GM21619 (cell line): ENCODE results near the gene DGCR6.
"Not testable (repeated sequence)": the region's sequence is repeated elsewhere in the genome, so short reads cannot be mapped to it uniquely, and the experiment has no call there.

Experiments
- ATAC-seq: cut with Tn5 transposase; IDR thresholded peaks from one replicate; pipeline ENCODE4 v1.9.1; 2021; ENCODE audit not compliant: unreplicated experiment

The DGCR6 gene

DNA sequence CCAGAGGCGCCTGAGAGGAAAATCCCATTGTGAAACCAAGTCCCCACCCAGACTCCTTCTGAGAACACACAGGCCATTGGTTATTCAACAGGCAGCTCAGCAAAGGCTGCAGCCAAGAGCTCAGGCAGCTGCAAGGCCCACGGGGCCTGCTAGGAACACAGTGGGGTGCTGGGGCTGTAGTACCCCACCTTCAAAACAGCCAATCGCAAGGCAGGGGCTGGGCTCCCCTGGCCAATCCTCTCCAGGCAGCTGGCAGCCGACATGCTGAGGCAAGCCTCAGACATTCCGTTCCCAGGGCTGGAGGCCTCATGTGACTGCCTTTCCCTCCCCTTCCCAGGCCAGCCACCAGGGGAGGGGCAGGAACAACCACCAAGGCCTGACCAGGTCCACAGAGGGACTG is 23.3 kb downstream of the DGCR6 start:
- ATAC-seq: no peak

DNA sequence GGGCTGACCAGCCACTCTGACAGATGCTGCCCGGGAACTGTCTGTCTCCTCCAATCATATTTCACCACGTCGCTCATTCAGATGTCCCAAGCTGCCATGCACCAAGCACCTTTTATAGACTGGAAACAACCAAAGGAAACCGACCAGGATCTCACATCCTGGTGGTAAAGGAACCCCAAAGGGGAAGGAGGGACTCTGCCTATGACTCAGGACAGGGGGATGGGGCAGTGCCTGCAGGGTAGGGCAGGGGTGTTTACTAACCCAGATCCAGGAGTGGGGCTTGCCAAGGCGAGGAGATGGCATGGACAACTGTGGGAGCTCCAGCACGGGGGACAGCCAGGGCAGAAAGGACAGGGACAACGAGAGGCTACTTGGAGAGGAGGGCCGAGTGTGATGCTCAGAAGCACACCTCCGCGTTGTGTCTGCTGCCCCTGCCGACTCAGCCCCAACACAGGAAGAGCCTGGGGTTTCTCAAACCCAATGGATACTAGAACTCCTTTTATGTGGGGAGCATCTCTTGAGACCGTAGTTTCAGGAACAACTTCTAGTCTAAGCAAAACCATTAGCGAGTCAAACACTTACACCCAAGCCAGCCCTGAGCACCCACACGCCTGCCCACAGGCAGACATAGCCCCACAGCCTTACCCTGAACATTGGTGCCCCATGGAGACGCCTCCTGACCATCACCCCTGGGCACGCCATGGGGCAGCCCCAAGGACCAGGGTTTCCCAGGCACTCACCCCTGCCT is 26.0 kb downstream of the DGCR6 start:
- ATAC-seq: no peak

DNA sequence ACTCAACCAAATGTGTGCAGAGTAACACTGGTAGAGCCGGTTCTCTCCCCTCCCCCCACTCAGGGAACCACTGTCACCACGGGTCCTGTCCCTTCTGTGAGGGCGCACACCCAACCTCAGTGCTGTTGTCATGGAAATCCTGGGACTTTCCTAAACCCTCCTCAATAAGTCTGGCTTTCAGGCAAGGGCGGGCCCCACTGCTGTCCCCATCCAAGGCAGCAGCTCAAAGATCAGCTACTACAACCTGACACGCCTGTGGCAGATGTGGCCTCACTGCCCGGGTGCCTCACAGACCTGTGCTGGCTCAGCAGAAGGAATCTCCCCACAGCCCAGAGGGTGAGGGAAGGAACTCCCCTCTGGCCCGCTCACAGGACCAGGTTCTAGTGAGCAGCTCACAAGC is 27.8 kb downstream of the DGCR6 start:
- no peak for ATAC-seq

DNA sequence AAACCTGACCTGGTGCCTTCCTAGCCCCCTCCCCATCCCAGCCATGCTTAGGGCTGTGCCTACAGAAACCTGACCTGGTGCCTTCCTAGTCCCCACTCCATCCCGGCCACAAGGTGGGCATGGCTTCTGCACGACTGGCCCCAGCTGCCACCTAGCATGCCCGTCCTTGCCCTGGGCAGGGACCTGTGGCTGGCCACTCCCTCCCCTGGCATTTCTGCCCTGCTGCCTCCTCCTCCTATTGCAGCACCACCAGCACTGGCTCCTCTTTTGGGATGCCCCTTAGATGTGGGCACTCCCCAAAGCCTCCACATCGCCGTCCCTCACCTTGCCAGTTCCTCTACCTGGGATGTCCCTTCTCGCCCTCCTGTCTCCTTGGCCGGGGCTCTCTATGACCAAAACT is 28.6 kb downstream of the DGCR6 start:
- ATAC-seq: not testable (repeated sequence)

DNA sequence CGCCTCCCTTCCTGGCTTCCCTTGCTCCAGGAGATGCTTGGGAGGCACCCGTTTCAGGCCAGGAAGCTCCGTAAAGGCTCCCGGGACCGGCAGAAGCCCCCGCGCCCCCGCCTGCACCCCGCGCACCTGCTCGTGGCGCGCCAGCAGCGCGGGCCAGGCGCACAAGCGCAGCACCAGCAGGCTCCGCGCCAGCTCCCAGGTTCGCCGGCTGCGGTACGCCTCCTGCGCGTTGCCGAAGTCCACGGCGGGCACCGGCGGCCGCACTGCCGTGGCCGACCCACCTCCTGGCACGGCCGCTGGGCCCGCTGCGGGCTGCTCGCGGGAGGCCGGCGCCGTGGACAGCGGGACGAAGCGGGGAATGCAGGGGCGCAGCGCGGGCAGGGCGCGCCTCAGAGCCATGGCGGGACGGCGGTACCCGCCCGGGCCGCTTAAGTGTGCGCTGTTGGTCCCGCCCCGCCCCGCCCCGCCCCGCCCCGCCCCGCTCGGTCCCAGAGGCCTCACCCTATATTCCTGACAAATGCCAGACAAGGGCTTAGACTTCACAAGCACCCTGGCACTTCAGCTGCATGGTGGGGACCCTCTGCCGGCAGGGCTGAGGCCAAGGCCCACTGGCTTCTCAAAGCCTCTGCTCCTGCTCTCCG is 29.9 kb downstream of the DGCR6 start, which contains the start of gene PRODH:
PRODH (minus strand) TSS at position 405 of the 641 bp plus-strand sequence; CDS start at position 399, 6 bp downstream.
- ATAC-seq: no peak

DNA sequence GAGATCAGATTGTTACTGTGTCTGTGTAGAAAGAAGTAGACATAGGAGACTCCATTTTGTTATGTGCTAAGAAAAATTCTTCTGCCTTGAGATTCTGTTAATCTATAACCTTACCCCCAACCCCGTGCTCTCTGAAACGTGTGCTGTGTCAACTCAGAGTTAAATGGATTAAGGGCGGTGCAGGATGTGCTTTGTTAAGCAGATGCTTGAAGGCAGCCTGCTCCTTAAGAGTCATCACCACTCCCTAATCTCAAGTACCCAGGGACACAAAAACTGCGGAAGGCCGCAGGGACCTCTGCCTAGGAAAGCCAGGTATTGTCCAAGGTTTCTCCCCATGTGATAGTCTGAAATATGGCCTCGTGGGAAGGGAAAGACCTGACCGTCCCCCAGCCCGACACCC is 32.6 kb downstream of the DGCR6 start:
- ATAC-seq: not testable (repeated sequence)

DNA sequence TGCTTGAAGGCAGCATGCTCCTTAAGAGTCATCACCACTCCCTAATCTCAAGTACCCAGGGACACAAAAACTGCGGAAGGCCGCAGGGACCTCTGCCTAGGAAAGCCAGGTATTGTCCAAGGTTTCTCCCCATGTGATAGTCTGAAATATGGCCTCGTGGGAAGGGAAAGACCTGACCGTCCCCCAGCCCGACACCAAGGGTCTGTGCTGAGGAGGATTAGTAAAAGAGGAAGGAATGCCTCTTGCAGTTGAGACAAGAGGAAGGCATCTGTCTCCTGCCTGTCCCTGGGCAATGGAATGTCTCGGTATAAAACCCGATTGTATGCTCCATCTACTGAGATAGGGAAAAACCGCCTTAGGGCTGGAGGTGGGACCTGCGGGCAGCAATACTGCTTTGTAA is 41.0 kb downstream of the DGCR6 start:
- ATAC-seq: not testable (repeated sequence)

DNA sequence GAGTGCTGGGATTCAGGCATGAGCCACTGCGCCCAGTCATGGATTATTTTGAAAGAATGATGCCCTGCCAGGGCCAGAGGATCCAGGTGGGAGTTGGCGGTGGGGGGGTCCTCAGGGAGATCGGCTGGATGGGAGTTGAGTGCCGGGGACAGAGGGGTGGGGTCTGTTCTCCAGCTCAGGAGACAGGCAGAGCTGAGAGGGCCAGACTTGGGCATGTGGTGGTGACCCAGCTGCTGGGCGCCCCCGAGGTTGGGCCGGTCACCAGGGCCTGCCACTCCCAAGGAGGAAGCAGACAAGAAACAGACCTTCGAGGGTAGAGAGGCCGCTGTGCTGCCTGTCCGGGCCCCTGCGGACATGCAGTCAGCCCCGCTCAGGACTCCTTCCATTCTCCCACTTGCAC is 41.8 kb downstream of the DGCR6 start:
- no peak for ATAC-seq

DNA sequence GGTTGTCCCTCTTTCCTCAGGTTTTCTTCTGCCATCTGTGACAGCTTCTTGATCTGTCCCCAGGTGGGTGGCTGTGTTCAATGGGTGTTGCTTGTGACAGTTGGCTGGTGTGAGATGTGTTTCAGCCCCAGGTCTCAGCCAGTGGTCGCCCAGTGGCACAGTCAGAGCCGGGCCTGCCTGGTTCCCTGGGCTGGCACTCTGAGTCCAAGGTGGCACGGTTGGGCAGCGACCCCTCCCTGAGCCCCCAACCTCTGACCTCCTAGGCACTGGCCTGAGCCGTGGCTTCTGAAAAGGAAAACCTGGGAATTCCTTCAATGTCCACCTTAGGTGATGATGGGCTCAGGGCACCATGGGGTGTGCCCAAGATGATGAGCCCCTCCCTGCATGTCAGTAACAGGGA is 44.0 kb downstream of the DGCR6 start:
- no peak for ATAC-seq

DNA sequence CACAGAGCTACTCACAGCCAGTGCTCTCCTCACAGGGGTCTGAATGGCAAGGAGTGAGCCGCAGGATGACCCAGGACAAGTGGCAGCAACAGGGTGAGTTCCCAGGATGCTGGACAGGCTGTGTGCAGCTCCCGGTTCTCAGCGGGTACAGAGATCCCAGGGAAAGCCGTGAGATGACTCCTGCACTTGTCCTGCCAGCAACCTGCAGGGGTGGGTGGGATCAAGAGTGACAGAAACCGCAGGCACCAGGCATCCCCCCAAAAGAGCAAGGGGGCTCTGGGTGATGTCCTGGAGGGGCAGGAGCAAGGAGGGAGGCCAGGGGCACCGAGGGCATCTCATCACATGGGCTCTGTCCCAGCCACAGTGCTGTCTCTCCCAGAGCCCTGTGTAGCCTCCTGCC is 45.9 kb downstream of the DGCR6 start:
- ATAC-seq: no peak

DNA sequence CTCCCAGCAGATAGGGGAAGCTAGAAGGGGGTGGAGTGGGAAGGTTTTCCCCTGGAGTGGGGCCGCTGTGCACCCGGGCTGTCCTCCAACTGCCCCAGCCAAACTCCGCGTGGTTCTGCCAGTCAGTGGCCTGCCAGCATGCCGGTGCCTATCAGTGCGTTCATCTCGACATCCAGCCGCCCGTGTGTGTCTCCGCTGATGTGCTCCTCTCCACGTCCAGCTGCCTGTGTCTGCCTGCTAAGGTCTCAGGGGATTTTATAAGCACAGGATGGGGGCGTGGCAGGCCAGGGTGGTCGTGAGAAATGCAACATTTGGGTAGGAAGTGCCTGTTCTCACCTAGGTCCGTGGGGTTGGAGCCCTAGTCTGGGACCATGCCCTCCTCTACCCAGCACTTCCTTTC is 47.0 kb downstream of the DGCR6 start:
- not testable (repeated sequence) for ATAC-seq

DNA sequence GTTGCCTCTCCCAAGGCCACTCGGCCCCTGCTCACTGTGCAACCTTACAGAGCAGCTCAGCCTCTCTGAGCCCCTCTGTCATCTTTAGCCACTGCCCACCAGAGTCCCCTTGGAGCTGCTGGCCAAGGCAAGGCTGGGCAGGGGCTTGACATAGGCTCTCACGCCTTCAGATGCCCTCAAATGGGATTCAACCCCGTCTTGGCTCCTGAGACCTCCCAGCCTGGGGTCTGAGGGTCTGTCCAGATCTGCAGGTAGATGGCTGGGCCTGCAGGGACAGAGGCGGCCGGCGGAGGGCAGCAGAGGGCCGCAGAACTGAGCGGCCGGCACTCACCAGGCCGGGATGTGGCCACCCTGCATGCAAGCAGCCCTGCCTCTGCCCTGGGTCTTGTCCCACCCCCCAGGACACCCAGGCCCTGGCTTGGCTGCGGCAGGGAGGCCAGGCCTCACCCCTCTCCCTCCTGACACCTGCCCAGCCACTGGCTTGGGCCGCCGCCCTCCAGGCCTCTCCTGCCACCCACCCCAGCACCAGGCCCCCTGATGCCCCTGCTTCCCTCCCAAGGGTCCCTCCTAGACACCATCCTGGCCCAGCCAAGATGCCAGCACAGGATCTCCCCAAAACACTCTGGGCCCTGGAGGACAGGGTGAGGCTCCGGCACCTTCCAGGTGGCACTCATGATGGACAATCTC is 48.3 kb downstream of the DGCR6 start:
- ATAC-seq: not testable (repeated sequence)

DNA sequence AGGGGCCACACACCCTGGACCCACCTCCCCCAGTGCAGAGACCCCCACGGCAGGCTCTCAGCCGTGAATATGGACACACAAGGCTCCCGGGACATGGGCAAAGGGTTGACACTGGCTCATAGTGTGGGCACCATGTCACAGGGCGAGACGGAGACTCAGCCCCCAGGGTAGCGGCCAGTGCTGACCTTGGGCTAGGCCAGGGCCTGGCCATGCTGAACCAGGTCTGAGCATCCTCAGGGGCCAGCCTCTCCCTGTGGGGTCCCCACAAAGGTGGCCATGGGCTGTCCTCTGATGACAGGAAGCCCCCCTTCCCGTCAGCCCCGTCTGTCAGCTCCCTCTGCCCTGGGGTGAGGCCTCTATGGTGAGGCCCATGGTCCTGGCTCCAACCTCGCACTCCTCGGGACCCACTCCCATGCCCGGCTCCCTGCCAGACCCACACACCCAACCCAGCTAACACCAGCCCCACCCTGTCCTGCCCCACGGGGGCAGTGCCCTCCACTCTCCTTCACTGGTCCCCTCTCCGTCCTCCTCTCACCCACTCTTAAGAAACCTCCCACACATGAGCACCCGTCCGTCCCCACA is 49.0 kb downstream of the DGCR6 start:
- ATAC-seq: no peak

DNA sequence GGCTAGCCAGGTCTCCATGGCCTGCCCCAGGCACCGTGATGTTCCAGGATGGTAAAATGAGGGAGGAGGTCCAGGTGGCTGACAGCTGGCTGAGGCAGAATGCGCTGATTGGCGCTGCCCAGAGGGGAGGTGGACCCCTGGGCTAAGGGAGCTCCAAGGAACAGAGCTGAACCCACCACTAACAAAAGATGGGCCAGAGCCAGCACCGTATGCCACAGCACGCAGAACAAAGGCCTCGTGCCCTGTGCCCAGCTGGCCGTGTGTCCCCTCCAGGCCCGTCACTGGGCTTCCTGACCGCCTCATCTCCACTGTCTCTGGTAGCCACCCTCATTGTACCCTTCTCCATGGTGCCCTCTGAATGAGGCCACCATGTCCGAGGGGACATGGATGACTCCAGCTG is 49.6 kb downstream of the DGCR6 start:
- ATAC-seq: no peak

DNA sequence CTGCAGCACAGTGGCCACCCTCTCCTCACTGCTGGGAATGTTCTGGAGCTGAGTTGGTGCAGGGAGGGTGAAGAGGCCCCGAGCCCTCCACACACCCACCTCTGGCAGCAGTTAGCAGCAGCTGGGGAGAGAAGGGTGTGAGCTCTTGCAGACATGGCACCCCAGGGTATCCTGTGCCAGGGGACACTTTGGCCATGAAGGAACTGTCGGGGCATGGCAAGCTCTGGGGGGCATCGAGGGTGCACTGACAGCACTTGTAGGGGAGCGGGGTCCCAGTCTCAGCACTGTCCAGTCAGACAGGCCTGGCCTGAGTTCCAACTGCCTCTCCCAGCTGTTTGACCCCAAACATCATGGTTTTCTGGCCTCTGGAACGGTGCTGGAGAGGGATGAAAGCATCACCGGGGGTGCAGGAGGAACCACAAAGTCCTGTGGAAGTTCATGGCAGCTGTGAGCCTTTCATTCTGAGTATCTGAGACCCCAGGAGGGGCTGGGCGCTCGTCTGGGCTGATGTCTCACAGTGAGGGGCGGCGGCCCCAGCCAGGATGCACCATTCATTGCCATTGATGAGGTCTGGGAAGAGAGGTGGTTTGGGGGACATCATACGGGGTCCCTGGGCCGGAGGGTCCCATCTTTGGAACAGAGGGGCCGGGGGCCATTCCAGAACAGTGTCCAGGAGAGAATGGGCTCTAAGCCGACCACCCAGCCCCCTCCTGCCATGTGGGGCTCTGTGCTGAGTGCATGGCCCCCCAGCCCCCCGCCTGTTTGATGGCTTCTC is 50.2 kb downstream of the DGCR6 start:
- not testable (repeated sequence) for ATAC-seq

DNA sequence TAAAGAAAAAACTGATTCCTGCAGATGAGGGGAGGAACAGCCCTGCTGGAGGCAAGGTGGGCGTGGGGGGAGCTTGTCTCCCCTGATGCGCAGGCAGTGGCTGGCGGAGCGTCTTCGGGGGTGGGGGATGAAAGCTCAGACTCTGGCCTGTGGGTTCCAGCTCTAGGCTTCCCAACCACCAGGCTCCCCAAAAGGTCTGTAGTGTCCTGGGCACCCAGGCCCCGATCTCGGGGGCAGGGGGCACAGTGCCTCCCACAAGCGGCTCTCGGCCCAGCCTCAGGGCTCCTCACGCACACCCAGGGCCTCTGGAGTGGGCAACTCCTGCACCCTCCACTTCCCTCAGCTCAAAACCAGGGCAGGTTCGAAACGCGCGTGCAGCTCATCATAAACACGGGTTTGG is 50.8 kb downstream of the DGCR6 start:
- ATAC-seq: not testable (repeated sequence)

DNA sequence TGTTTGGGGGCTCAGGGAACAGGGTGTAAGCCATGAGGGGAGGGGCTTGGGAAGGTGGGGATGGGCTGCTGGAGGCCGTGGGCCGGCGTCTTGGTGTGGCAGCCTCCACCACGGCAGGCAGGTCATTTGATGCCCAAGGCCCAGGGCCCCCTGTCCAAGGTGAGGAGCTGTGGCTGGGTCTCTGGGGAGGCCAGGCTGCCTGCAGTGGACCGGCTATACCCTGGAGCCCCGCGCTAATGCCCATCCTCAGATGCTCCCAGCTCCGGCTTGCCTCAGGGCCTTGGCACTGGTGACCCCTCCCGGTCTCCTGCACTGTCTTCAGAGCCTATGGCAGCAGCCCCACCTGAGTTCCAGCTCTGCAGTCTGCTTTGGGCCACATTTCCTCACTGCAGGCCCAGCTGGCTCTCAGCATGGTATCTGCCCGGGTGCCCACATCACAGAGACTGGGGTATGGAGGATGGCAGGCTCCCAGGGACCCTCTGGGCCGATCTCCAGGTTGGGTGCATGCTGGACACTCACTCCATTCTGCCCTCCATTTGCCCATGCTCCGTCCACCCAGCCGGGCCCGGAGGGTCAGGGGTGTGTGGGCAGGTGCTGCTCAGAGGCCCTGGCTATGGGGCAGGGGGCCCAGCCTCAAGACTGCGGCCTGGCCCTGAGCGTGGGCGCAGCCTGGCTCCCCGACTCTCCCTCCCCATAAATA is 51.7 kb downstream of the DGCR6 start:
- ATAC-seq: not testable (repeated sequence)

DNA sequence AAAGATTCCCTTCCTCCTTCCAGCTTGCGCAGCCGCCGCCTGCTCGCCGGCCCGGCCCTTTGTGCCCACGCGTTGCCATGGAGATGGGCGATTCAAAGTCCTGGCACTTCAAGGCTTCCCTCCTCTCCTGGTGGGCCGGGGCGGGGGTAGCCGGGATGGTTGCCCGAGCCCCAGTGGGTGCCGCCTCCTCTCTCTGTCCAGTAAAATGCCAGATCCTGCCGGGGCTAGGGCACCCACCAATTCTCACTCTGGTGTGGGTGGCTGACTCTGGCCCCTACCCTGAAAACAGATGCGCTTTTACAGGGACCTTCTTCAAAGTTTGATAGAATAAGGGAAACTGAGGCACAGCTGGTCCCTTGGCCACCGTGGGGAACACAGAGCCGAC is 52.2 kb downstream of the DGCR6 start:
- ATAC-seq: not testable (repeated sequence)

DNA sequence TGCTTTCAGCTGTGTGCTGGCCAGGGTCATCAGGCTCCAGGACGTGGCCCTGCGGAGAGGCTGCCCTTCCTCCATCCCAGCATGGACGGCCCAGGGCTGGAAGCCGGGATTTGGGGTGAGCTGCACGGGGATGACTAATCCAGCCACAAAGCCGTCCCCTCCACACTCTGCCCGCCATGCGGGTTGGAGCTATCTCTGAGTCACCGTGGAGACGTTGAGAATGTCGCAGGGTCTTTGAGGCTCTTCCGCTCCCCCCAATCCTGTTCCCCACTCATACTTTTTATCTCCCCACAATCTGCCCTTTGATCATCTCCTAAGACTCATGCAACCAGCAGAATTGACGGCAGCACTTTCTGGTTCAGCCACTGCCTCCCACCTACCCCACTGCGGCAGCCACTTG is 52.6 kb downstream of the DGCR6 start:
- ATAC-seq: not testable (repeated sequence)

DNA sequence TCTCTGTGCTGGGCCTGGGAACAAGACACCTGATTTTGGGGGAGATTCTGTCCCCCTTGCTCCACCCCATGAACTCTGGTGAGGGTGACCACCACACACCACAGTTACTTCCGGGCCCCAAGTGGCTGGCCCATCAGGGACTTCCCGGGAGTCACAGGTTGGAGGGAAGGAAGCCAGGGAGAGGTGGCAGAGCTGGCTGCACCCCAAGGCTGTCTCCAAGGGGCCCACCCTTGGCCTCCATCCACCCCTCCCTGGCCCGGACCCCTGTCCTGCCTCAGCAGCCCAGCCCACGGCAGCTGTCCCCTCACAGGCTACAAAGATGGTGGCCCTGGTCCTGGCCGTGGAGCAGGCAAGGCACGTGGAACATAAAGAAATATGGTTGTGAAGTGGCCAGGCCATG is 53.1 kb downstream of the DGCR6 start:
- ATAC-seq: not testable (repeated sequence)
